Measurements from ENCODE around the gene ACAP2.
"Not testable (repeated sequence)": the region's sequence is repeated elsewhere in the genome, so short reads cannot be mapped to it uniquely, and the experiment has no call there.

ACAP2 gene

DNA sequence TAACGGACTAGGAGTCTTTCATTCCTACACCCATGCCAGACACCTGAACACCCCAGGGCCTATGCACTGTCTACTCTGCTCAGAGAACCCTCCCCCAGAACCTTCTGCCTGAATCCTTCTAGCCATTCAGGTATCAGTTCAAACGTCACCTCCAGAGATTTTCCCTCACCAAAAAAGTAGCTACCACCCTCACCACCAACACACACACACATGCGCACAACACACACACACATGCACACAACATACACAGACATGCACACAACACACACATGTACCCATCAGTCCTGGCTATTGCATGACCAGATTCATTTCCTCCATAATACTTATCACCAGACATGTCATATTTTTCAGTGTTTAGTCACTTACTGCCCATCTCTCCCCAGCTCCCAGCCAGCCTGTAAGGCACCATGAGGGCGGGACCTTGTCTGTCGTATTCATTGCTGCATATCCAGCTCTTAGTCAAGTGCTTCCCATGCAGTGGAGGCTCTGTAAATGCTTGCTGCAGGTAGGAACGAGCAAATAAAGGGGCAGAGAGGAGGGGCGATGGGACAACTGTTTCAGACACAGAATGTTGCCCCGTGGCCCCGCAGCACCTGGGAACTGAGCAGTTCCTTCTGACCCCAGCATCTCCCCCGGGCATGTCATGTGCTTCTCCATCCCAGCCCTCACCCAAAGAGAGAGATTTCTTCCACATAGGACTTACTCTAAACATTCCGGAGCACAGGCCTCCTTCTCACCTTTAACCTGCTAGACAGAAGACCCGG is 201.0 kb downstream of the ACAP2 start:
- no peak for DNase-seq (ENCODE audit: low read depth)

- DNase-seq (ENCODE audit: low read depth), result no peak
These were observed 201.9 kb downstream of the ACAP2 start for GRCh38 chr3:195240939-195241338.

DNA sequence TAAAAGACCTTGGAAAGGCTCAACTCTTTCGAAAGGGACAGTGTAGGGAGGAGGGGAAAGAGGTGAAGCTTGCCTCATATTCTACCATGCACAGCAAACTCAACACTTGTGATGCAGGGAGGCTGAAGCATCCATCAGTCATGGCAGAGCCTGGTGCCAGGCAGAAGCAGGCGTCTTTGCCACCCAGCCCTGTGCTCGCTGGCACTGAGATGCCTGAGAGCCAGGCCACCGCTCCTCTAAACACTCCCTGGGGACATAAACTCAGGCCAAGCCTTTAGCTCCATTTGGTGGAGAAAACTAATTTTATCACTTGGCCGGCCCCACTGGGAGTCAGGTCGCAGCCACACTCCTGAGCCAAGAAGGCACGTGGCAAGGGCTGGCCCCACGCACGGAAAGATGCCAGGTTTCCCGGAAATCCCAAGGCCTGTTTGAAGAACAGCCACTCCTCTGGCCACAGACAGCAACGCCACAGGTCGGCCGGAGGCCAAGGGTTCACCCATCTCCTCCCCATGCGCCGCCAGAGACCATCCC is 202.6 kb downstream of the ACAP2 start:
- DNase-seq (ENCODE audit: low read depth), result no peak

DNA sequence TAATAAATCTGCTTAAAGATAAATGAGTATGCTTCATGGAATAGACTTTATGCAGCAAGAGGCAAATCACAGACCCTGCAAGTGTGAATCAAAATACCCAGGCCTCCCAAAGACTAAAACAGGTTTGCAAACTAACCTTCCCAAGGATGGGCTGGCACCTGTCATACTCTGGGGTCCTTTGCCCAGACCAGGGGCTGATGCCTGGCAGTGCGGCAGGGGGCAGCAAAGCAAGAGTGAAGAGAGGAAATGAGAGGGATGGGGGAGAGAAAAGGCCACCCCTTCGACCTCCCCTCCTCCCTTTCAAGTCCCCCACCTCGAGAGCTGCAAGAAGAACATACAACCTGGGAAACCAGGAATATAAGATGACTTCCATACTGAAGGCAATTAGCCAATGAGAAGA is 203.7 kb downstream of the ACAP2 start:
- no peak for DNase-seq (ENCODE audit: low read depth)

GRCh38 chr3:195238586-195239118 is 204.2 kb downstream of the ACAP2 start:
- no peak for DNase-seq (ENCODE audit: low read depth)

DNA sequence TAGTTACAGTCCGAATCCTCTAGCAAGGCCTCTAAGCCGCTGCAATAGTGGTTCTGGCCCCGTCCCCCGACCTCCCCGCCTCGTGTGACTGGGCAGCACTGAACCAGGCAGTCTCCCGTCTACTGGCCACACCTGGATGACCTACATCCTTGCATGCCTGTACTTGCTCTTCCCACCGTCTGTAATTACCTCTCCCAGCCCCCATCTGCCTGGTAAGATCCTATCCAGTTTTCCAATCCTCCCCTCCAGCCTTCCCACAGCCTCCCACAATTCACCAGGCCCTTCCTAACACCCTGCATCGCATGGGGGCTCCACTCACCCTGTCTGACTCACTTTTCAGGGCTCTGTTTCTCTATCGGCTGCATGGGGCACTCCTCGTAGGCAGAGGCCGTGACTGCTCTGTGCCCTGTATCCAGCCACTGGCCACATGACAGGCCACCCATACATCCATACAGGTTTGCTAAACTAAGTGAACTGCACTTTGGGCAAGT is 204.7 kb downstream of the ACAP2 start:
- no peak for DNase-seq (ENCODE audit: low read depth)

DNA sequence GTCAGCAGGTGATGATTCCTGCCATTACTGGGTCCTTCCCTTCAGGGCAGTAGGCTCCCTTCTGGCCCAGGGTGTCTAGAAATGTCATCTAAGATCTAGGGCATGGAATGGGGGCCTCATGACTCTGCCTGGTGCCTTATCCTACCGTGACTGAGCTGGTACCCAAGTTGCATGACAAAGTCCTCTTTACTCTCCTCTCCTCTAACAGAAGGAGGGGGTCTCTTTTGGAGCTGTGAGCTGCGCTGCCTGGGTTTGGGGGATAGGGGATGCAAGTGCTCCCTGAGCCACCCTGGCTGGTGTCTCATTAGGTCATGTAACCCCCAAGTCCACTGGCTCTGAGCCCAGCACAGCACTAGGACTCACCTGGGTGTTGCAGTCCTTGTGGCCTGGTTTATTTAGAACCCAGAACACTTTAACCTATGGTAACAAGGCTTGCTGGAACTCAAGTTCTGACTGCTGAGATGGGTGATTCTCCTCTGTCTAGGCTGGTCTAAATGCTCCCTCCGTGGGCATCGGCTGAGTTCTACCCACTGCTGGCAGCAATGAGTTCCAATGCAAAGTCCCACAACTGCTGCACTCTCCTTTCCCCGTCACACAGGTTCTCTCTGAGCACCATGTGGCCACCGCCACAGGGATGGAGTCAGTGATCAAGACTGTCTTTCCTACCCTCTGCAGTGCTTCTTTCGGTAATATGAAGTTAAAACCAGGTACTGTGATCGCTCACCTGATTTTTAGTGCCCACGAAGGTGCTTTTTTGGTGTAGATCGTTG is 205.8 kb downstream of the ACAP2 start:
- DNase-seq (ENCODE audit: low read depth), result no peak

- DNase-seq (ENCODE audit: low read depth), result no peak
These were observed 206.6 kb downstream of the ACAP2 start for GRCh38 chr3:195236076-195236798.

- no peak for DNase-seq (ENCODE audit: low read depth)
These were observed 212.6 kb downstream of the ACAP2 start for GRCh38 chr3:195230244-195230643.

GRCh38 chr3:195228886-195229285 is 213.9 kb downstream of the ACAP2 start:
- not testable (repeated sequence) for DNase-seq (ENCODE audit: low read depth)

DNA sequence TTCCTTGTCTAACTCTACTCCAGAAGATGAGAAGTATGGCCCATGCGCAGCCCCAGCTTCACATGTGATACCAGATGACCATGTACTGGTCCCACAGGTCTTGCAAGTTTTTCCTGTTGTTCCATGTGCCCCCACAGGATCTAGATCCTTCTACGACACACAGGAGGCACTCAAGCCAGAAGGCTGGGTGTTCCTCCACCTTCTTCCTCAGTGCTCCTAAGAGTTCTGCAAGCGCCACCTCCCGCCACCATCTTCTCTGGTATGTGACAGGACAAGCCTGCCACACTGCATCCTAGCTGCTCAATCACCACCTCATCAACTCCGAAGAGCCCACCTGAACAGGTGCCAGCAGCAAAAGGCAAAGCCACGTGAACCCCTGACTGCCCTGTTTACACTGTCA is 214.9 kb downstream of the ACAP2 start:
- DNase-seq (ENCODE audit: low read depth), result no peak

- DNase-seq (ENCODE audit: low read depth), result no peak
These were observed 215.8 kb downstream of the ACAP2 start for GRCh38 chr3:195226900-195227447.

- no peak for DNase-seq (ENCODE audit: low read depth)
These were observed 216.4 kb downstream of the ACAP2 start for GRCh38 chr3:195226445-195226844.

DNA sequence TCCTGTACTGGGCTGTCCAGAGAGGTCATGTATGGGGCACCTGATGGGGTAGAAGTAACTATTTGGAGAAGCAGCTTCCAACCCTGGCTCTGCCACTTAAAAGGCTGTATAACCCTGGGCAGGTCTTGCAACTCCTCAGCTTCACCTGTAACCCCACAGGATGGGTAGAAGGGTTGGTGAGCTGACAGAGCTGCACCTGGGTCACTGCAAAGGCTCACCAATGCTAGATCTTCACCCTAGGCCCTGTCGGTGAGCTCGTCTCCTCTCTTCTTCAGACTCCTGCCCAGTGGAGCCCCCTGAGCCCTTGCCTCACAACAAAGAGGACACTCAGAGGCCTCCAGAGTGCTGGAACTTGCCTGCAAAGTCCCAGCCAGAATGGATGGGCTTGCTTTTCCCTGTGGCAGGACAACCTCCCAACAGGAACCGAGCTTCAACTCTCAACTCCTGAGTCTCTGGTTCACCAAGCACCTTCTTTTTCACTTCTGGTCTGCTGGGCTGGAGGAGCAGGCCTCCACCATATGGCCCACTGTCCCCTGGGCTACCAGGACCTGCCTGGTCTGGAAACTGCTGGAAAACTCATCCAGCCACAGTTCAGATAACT is 217.7 kb downstream of the ACAP2 start:
- no peak for DNase-seq (ENCODE audit: low read depth)
